Keratinocyte (primary cell): ENCODE measurements around the gene IGF2BP2.

Source experiments
- EZH2 ChIP-seq: IDR thresholded peaks from one replicate; pipeline ENCODE4 v1.6.1; 2012; ENCODE audit warnings: inconsistent platforms, mild to moderate bottlenecking, low read length, moderate library complexity
- TF ChIP-seq, protein P1 (sequence below), 3 experiments: IDR thresholded peaks in 1 of 3; conservative IDR thresholded peaks in 1 of 3; optimal IDR thresholded peaks in 1 of 3; 2 replicates in 2 of 3; 3 replicates in 1 of 3; pipeline versions ENCODE3 to v1.5.1; 2011; ENCODE audit warnings: low read length in 3 of 3, mild to moderate bottlenecking in 3 of 3, moderate library complexity in 2 of 3, control low read depth in 1 of 3, inconsistent platforms in 1 of 3; ENCODE audit not compliant: insufficient read depth in 2 of 3; ENCODE audit errors: extremely low read depth in 1 of 3

DNA sequence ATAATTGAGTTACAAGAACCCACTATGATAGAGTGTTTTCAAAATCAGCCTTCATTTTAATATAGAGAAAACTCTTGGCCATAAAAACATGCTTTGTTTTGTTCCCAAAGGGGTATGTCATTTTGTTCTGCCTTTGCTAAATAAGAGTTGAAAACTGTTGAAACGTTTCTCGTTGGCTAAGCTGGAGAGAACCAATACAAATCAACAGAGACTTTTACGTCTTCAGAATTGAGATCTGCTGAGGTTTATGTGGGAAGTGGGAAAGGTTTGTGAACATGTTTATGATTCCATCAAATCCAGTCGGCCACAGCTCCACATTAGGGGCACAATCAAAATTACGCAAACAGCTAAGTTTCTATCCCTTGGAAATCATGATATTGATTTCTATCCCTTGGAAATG lies 102.0 kb downstream of the IGF2BP2 start:
- TF ChIP-seq, protein P1, sequence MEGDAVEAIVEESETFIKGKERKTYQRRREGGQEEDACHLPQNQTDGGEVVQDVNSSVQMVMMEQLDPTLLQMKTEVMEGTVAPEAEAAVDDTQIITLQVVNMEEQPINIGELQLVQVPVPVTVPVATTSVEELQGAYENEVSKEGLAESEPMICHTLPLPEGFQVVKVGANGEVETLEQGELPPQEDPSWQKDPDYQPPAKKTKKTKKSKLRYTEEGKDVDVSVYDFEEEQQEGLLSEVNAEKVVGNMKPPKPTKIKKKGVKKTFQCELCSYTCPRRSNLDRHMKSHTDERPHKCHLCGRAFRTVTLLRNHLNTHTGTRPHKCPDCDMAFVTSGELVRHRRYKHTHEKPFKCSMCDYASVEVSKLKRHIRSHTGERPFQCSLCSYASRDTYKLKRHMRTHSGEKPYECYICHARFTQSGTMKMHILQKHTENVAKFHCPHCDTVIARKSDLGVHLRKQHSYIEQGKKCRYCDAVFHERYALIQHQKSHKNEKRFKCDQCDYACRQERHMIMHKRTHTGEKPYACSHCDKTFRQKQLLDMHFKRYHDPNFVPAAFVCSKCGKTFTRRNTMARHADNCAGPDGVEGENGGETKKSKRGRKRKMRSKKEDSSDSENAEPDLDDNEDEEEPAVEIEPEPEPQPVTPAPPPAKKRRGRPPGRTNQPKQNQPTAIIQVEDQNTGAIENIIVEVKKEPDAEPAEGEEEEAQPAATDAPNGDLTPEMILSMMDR (optimal IDR thresholded peaks at IDR 0.05 in 1 of 3, IDR thresholded peaks at IDR 0.05 in 1 of 3, conservative IDR thresholded peaks at IDR 0.05 in 1 of 3; ENCODE audit: extremely low read depth in 1 of 3, insufficient read depth in 2 of 3, low read length in 3 of 3), result no peak
- no peak for TF ChIP-seq EZH2
